Stimulated activated CD4-positive, alpha-beta T cell treated with anti-CD3 and anti-CD28 coated beads, Interleukin-4, amount 100 ng/mL, for 24 hours (primary cell): ENCODE results near the gene SULF2.
"Not testable (repeated sequence)": the region's sequence is repeated elsewhere in the genome, so short reads cannot be mapped to it uniquely, and the experiment has no call there.

ENCODE experiments used
- DNase-seq: peaks from one replicate; pipeline ENCODE4 v3.0.0-alpha.2; 2020

SULF2 gene

GRCh38 chr20:47804224-47804825, 19.0 kb upstream of the SULF2 start:
- DNase-seq = not testable (repeated sequence)

DNA sequence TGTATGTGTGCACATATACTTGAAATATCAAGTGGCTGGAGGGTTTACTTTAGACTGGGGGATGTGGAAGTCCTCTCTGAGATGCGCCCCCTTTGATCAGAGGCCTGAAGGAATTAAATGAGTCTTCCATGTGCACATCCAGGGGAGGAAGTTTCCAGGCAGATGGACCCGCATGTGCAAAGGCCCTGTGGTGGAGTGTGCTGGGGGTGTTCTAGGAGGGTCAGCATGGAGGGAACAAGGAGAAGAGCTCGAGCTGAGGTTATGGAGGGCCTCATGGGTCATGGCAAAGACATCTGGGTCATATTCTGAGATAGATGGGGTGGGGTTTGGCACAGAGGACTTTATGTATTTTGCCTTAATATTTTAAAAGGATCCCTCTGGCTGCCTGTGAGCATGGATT, 17.7 kb upstream of the SULF2 start:
- no peak for DNase-seq

- DNase-seq = no peak
Observed at GRCh38 chr20:47802226-47802920, 17.1 kb upstream of the SULF2 start.

GRCh38 chr20:47801759-47802158, 16.5 kb upstream of the SULF2 start:
- DNase-seq = no peak

DNA sequence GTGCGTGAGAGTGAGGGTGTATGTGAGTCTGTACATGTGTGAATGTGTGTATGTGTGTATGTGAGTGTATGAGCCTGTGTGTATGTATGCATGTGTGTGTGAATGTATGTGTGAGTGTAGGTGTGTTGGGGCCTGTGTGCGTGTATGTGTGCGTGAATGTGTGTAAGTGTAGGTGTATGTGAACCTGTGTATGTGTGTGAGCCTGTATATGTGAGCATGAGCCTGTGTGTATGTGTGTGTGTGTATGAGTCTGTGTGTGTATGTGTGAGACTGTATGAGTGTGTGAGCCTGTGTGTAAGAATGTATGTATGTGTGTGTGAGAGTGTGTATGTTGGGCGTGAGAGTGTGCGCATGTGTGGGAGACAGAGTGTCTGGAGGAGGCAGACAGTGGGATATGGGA, 15.8 kb upstream of the SULF2 start:
- no peak for DNase-seq

DNA sequence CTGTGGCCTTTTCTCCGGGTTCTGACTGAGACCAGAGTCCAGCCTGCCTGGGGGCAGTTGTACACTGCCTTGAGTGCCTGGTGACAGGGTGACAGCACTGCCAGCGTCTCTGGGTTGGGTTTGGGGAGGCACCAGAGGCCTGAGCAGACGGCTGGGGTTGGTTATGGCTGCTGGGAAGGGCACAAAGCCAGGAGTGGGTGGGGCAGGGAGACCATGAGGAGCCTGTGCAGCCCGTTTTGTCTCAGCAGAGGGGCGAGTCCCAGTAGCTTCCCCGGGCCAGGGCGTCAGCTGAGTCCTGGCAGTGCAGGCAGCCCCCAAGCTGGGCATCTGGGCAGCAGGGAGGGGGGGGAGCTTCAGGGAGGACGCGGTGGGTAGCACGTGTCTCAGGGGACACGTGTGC, 15.3 kb upstream of the SULF2 start:
- no peak for DNase-seq

DNA sequence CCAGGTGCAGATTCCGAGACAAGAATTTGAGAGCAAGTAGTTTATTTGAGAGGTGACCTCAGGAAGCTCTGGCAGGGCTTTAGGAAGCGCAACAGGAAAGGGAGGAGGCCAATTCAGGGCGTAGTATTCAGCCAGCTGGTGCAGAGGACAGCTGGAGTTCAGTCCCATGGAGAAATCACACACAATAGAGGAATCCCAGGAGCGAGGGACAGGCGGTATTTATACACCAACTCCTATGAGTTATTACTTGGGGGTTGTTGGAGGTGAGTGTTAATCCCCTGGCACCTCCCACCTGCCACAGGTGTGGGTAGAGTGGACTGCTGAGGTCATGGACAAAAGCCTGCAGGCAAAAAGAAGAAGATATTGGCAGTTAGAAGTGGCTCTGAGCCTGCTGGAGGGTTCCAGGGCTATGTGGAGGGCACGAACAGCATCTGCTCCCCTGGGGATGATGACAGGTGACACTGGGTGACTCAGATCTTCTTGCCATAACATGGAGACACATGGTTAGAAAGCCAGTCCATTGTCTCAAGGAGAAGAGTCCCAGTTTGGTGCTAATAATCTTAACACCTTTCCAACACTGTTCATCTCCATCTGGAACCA, 13.9 kb upstream of the SULF2 start:
- DNase-seq = no peak

- no peak for DNase-seq
Observed at GRCh38 chr20:47796971-47797370, 11.7 kb upstream of the SULF2 start.

- DNase-seq = no peak
Observed at GRCh38 chr20:47795214-47795907, 10.1 kb upstream of the SULF2 start.

DNA sequence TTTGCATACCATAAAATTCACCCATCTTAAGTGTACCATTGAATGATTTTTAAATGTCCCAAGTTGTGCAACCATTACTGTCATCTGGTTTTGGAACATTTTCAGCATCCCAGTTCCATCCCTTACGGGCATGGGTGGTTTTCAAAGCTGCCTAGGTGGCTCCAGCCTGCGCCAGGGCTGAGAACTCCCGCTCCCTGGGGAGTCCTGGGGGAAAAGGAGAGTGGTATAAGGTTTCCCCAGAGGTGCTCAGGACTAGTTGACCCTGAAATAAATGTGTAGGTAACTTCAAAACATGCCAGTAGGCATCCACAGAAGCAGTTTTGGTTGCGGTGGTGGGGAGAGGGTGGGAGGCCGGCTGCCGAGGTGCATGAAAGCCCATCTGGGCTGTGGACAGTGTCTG, 9.0 kb upstream of the SULF2 start:
- not testable (repeated sequence) for DNase-seq

DNA sequence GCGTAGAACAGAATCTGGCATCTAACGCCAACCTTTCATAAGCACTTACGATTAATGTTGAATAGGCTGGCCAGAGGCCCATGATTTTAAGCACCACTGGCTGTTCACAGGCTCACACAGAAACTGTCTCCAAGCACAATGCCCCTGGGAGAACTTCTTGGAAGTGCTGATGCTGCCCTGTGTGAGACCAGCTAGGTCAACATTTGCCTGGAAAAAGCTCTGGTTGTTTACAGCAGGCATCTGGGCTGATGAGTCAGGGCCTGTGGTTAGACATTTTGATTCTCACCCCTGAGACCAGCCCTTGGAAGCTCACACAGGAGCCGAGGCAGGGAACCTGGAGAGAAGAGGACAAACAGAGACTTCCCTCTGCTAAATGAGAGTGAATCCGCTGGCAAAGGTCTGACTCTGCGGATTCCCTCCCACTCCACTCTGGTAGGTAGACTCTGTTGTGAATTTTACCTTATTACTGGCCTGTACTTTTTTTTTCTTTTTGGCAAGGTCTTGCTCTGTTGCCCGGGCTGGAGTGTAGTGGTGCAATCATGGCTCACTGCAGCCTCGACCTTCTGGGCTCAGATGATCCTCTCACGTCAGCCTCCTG, 6.8 kb upstream of the SULF2 start:
- DNase-seq = no peak

DNA sequence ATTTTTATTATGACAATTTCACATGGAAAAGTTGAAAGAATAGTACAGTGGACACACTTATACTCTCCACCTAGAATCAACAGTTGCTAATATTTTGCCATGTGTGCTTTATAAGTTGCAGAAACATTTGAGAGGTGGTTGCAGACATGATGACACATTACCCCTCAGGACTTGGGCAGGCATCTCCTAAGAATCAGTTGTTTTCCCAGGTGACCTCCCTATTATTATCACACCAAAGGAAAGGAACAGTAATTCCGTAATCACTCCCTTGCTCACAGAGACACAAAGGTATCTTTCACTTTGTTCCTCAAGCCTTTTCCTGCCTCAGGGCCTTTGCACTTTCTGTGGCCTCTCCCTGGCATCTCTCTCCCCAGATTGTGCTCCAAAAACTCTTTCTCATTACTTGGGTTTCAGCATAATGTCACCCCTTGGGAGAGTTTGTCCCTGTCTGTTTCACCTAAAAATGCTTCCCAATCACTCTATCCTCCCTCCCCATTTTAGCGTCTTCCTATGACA, 5.9 kb upstream of the SULF2 start:
- DNase-seq = no peak

DNA sequence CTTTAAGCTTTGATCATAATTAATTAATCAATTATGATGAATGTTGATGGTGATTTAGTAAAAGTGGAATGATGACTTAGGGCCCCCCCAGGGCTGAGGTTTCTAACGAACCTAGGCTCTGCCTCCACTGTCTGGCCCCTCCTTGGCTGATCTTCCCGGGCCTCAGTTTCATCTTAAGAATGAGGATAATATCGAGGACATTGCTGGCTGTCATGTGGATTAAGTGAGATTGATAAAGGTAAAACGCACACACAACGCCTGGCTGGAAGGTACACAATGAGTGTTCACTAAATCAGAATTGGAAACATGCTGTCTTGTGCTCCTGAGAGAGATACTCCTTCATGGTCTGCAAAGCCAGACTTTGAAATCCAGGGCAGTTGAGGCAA, 5.3 kb upstream of the SULF2 start:
- DNase-seq = no peak

- no peak for DNase-seq
Observed at GRCh38 chr20:47789764-47790579, 4.7 kb upstream of the SULF2 start.

GRCh38 chr20:47789081-47789763, 3.9 kb upstream of the SULF2 start:
- DNase-seq = no peak

- no peak for DNase-seq
Observed at GRCh38 chr20:47788741-47789080, 3.4 kb upstream of the SULF2 start.

- DNase-seq = no peak
Observed at GRCh38 chr20:47786765-47787107, 1.5 kb upstream of the SULF2 start.

DNA sequence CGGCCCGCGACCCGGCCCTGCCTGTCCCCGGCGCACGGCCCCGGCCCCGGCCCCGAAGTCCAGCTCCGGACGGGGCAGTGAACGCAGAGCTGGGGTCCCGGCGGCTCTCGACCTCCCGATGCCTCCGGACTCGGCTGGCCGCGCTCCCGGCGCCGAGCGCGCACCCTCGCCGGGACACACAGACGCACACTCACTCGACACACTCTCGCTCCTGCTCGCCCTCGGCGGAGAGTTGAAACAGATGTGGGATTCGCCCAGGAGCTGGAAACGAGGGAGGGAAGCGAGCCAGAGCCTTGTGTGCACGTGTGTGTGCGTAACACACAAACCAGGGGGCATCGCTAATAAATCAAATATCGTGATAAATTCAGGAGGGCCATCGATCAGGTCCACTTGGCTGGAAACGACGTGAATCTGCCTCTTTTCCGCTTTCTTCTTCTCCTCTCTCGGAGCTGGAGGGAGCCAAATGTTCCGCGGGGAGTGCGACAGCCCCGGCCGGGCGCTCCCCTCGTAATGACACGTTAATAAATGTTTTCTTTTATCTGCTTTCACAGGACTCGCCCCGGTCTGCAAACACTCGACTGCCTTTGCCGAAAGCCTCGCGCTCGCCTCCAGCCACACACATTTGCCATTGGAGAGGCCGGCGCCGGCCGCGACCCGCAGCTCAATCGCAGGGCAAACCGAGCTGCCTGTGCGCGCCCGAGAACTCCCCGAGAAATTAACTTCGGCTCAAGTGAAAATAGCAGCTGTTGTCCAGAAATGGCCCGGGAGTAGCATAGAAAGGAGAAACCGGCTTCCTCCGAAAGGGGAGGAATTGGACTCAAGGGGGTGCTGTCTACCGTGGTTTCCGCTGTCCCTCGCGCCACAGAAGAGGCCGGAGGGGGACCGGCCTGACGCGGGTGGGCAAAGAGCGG, 828 bp upstream of the SULF2 start:
- DNase-seq = no peak

GRCh38 chr20:47784599-47785310, 526 bp downstream of the SULF2 start:
- DNase-seq = no peak
